ENCODE data around the gene RHOF. TPM values are rescaled to one million over a fixed set of nuclear protein-coding genes. Genes with fewer than 3 reads are reported as not detected.

Gene RHOF
- total RNA-seq, 4 donors from 2014 or later = 22.8 to 105 (median 69.9) TPM

- intact Hi-C loops (cut with DNase I) = no loop called here
- Histone ChIP-seq H3K27ac (no peak overlapping the region), H3K27me3 (no peaks in the 10 kb centered on the region), H3K4me3 (replicated peaks in 1 of 3) (no peak overlapping the region), H3K4me1 (peaks cover 5 to 6% of the 10 kb centered on the region in 2 donors), H3K36me3 (no peaks in the 10 kb centered on the region), H3K9me3 (no peaks in the 10 kb centered on the region)
- 72% methylated on average over 4 of the region's 4 CpGs for WGBS, 2 donors
- no peak for TF ChIP-seq POLR2A (IDR thresholded peaks at IDR 0.05)
- no peak for TF ChIP-seq CTCF (IDR thresholded peaks at IDR 0.05)
- DNase-seq = no peak
These were observed 44.2 kb upstream of the RHOF start for GRCh38 chr12:121837680-121838079.

GRCh38 chr12:121831571-121832245, 38.2 kb upstream of the RHOF start:
- no peak for DNase-seq
- Histone ChIP-seq H3K36me3 (peaks cover 34 to 55% of the 10 kb centered on the region in 2 donors), H3K4me1 (no peaks in the 10 kb centered on the region), H3K27ac (no peak overlapping the region), H3K4me3 (replicated peaks in 1 of 3) (no peak overlapping the region), H3K9me3 (no peaks in the 10 kb centered on the region), H3K27me3 (no peaks in the 10 kb centered on the region)
- intact Hi-C loops (cut with DNase I) = no loop called here
- TF ChIP-seq CTCF (IDR thresholded peaks at IDR 0.05) = no peak
- no peak for TF ChIP-seq POLR2A (IDR thresholded peaks at IDR 0.05)
- 95 to 97% methylated on average over 19 of the region's 19 CpGs for WGBS, 2 donors

- 92% methylated on average over 25 to 26 of the region's 29 CpGs for WGBS, 2 donors
- TF ChIP-seq POLR2A (IDR thresholded peaks at IDR 0.05) (no peak), CTCF (IDR thresholded peaks at IDR 0.05) (no peak)
- no peak for DNase-seq
- Histone ChIP-seq H3K27me3 (no peaks in the 10 kb centered on the region), H3K27ac (no peak overlapping the region), H3K4me1 (no peaks in the 10 kb centered on the region), H3K9me3 (no peaks in the 10 kb centered on the region), H3K36me3 (peaks cover 40 to 55% of the 10 kb centered on the region in 2 donors), H3K4me3 (replicated peaks in 1 of 3) (no peak overlapping the region)
- intact Hi-C loops (cut with DNase I) = no loop called here
These were observed 37.2 kb upstream of the RHOF start for GRCh38 chr12:121830588-121831265.

GRCh38 chr12:121830134-121830533, 36.6 kb upstream of the RHOF start:
- WGBS, 2 donors = 93 to 94% methylated on average over 22 to 23 of the region's 23 CpGs
- no peak overlapping the region for H3K27ac ChIP-seq
- intact Hi-C loops (cut with DNase I) = no loop called here
- no peak for DNase-seq
- TF ChIP-seq POLR2A (IDR thresholded peaks at IDR 0.05) (no peak), CTCF (IDR thresholded peaks at IDR 0.05) (no peak)
- H3K4me1 ChIP-seq = no peaks in the 10 kb centered on the region
- no peak overlapping the region for H3K4me3 ChIP-seq (replicated peaks in 1 of 3)
- H3K36me3 ChIP-seq = peaks cover 40 to 55% of the 10 kb centered on the region in 2 donors
- no peaks in the 10 kb centered on the region for H3K27me3 ChIP-seq
- no peaks in the 10 kb centered on the region for H3K9me3 ChIP-seq

- 81 to 84% methylated on average over 7 of the region's 7 CpGs for WGBS, 2 donors
- no peak overlapping the region for H3K27ac ChIP-seq
- H3K9me3 ChIP-seq = no peaks in the 10 kb centered on the region
- no peak for DNase-seq
- H3K36me3 ChIP-seq = peaks cover 40 to 55% of the 10 kb centered on the region in 2 donors
- H3K4me3 ChIP-seq (replicated peaks in 1 of 3) = no peak overlapping the region
- TF ChIP-seq CTCF (IDR thresholded peaks at IDR 0.05) = no peak
- no peak for TF ChIP-seq POLR2A (IDR thresholded peaks at IDR 0.05)
- H3K4me1 ChIP-seq = no peaks in the 10 kb centered on the region
- intact Hi-C loops (cut with DNase I) = no loop called here
- H3K27me3 ChIP-seq = no peaks in the 10 kb centered on the region
These were observed 35.9 kb upstream of the RHOF start for GRCh38 chr12:121829250-121829918.
